ENCODE measurements around the gene USP6.
"Not testable (repeated sequence)": the region's sequence is repeated elsewhere in the genome, so short reads cannot be mapped to it uniquely, and the experiment has no call there.

DNA sequence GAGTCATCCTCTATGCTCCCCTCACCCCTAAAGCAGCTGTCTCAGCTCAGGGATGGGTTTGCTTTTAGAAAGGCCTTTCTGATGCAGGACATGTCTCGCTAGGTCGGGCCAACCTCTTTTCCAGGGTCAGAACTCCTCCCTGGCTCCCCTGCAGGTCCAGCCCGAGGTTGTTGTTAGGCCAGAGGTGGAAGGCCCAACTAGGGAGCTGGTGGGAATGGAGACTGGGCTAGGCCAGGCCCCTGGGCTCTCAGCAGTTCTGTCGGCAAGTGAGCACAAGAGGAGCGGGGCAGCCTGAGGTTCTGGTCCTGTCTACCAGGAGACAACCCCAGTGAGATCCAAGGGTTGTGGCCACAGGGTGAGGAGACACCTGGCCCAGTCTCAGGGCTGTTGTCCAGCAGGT, 14.9 kb downstream of the USP6 start:
- not testable (repeated sequence) for TF ChIP-seq POLR2AphosphoS5, POLR2A, EP300 (IDR thresholded peaks at IDR 0.05)
- TF ChIP-seq, protein P1, sequence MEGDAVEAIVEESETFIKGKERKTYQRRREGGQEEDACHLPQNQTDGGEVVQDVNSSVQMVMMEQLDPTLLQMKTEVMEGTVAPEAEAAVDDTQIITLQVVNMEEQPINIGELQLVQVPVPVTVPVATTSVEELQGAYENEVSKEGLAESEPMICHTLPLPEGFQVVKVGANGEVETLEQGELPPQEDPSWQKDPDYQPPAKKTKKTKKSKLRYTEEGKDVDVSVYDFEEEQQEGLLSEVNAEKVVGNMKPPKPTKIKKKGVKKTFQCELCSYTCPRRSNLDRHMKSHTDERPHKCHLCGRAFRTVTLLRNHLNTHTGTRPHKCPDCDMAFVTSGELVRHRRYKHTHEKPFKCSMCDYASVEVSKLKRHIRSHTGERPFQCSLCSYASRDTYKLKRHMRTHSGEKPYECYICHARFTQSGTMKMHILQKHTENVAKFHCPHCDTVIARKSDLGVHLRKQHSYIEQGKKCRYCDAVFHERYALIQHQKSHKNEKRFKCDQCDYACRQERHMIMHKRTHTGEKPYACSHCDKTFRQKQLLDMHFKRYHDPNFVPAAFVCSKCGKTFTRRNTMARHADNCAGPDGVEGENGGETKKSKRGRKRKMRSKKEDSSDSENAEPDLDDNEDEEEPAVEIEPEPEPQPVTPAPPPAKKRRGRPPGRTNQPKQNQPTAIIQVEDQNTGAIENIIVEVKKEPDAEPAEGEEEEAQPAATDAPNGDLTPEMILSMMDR (IDR thresholded peaks at IDR 0.05), result not testable (repeated sequence)

Data from upper lobe of left lung (tissue), 4 donors.